B cell (primary cell): Measurements from ENCODE around the gene ADCY2. TPM values are rescaled to one million over a fixed set of nuclear protein-coding genes. Genes with fewer than 3 reads are reported as not detected.

ENCODE experiments used
- ATAC-seq: fragments of 200-7000 bp; cut with Tn5 transposase; one replicate; pipeline ENCODE4 v1.10.0; 2021; ENCODE audit warnings: low read depth, mild to moderate bottlenecking, moderate number of reproducible peaks, moderate library complexity
- CTCF ChIA-PET: fragments of 350-600 bp; sonication (Branson Sonifier 250); formaldehyde crosslinking; loops from one replicate; lab custom pipeline; 2021; ENCODE audit warnings: antibody characterized with exemption, inconsistent platforms; lab: Charles Lee
- POLR2A ChIA-PET: fragments of 350-600 bp; sonication (Branson Sonifier 250); formaldehyde crosslinking; loops from one replicate; lab custom pipeline; 2021; ENCODE audit warnings: antibody characterized with exemption; lab: Charles Lee
- DNase-seq: peaks from one replicate; pipeline ENCODE4 v3.0.0; 2013
- H2AFZ ChIP-seq: 2 replicates; pipeline ENCODE4 v1.6.1; 2012; ENCODE audit warnings: mild to moderate bottlenecking, low read depth, low read length; ENCODE audit not compliant: insufficient read depth, poor library complexity, severe bottlenecking
- H3K27ac ChIP-seq, 2 donors: 1 replicate in 1 of 2; 2 replicates in 1 of 2; pipeline ENCODE4 v1.5.1; 2012 to 2013; ENCODE audit warnings: low read length in 2 of 2, mild to moderate bottlenecking in 2 of 2, moderate library complexity in 1 of 2
- H3K27me3 ChIP-seq, 4 experiments: fragments of 200-600 bp in 1 of 4; sonication (generic) in 1 of 4; replicated peaks in 1 of 4; 1 replicate in 2 of 4; 2 replicates in 2 of 4; pipeline versions ENCODE4 v1.6.1 to v1.7.0; 2013 to 2016; ENCODE audit warnings: low read length in 3 of 4, mild to moderate bottlenecking in 2 of 4, mixed read lengths in 1 of 4, moderate library complexity in 1 of 4; ENCODE audit not compliant: insufficient read depth in 4 of 4, control insufficient read depth in 3 of 4; ENCODE audit errors: control extremely low read depth in 1 of 4
- H3K36me3 ChIP-seq, 2 experiments: replicated peaks in 1 of 2; 1 replicate in 1 of 2; 2 replicates in 1 of 2; pipeline versions ENCODE4 v1.6.1 to v1.7.1; 2013; ENCODE audit warnings: low read length in 1 of 2; ENCODE audit not compliant: insufficient read depth in 2 of 2, control insufficient read depth in 1 of 2; ENCODE audit errors: control extremely low read depth in 1 of 2, extremely low read depth in 1 of 2
- H3K4me1 ChIP-seq, 2 donors: fragments of 200-600 bp in 1 of 2; sonication (generic) in 1 of 2; 1 replicate in 1 of 2; 2 replicates in 1 of 2; pipeline versions ENCODE4 v1.5.1 to v1.6.1; 2013 to 2017; ENCODE audit warnings: low read length in 2 of 2; ENCODE audit not compliant: control insufficient read depth in 2 of 2, insufficient read depth in 2 of 2
- H3K4me2 ChIP-seq: replicated peaks from 2 replicates; pipeline ENCODE3; 2012; ENCODE audit warnings: mild to moderate bottlenecking, low read depth, low read length; ENCODE audit not compliant: poor library complexity, severe bottlenecking
- H3K4me3 ChIP-seq, 5 experiments: fragments of 200-600 bp in 1 of 5; sonication (generic) in 1 of 5; 1 replicate in 3 of 5; 2 replicates in 2 of 5; pipeline versions ENCODE4 v1.5.1 to v1.7.0; 2011 to 2016; ENCODE audit warnings: low read length in 4 of 5, mild to moderate bottlenecking in 4 of 5, low read depth in 2 of 5, control low read depth in 1 of 5, moderate library complexity in 1 of 5; ENCODE audit not compliant: insufficient read depth in 1 of 5; ENCODE audit errors: control extremely low read depth in 1 of 5, extremely low read depth in 1 of 5
- H3K79me2 ChIP-seq: fragments of 200-600 bp; sonication (generic); one replicate; pipeline ENCODE4 v1.6.0; 2016; ENCODE audit warnings: low read length; ENCODE audit not compliant: control insufficient read depth, insufficient read depth
- H3K9ac ChIP-seq: fragments of 200-600 bp; sonication (generic); 2 replicates; pipeline ENCODE4 v1.6.1; 2017; ENCODE audit warnings: mild to moderate bottlenecking, low read length, moderate library complexity
- H3K9me3 ChIP-seq, 3 donors: one replicate each; pipeline versions ENCODE4 v1.6.1 to v1.7.1; 2013; ENCODE audit warnings: low read length in 2 of 3; ENCODE audit not compliant: control insufficient read depth in 2 of 3, insufficient read depth in 1 of 3; ENCODE audit errors: control extremely low read depth in 1 of 3
- H4K20me1 ChIP-seq: 2 replicates; pipeline ENCODE4 v1.6.0; 2012; ENCODE audit warnings: mild to moderate bottlenecking, low read length; ENCODE audit not compliant: insufficient read depth, control insufficient read depth, poor library complexity, severe bottlenecking
- H3K27ac Mint-ChIP-seq: one replicate; pipeline ENCODE4 v1.8.0; 2021; ENCODE audit warnings: mixed read lengths
- H3K27me3 Mint-ChIP-seq: one replicate; pipeline ENCODE4 v1.8.0; 2021; ENCODE audit warnings: mixed read lengths
- H3K4me1 Mint-ChIP-seq: one replicate; pipeline ENCODE4 v1.8.0; 2021; ENCODE audit warnings: mixed read lengths
- H3K4me3 Mint-ChIP-seq: one replicate; pipeline ENCODE4 v1.8.0; 2021; ENCODE audit warnings: mixed read lengths
- H3K9me3 Mint-ChIP-seq: one replicate; pipeline ENCODE4 v1.8.0; 2022; ENCODE audit warnings: mixed read lengths; ENCODE audit not compliant: insufficient read depth
- EZH2 ChIP-seq: IDR thresholded peaks from 2 replicates; pipeline ENCODE4 v1.6.1; 2012; ENCODE audit warnings: borderline replicate concordance, low read depth, mild to moderate bottlenecking, moderate library complexity, low read length; ENCODE audit not compliant: insufficient read depth, poor library complexity, severe bottlenecking
- WGBS: methylation state at CpG from one replicate; pipeline ENCODE4 v1.1.5; 2013; ENCODE audit warnings: missing lambda C conversion rate; ENCODE audit not compliant: insufficient coverage; 5-methylcytosine and 5-hydroxymethylcytosine counted together
- intact Hi-C: fragments of 100-400 bp; cut with micrococcal nuclease; formaldehyde crosslinking; loops from one replicate; pipeline ENCODE4 v1.10.0; 2022
- polyA plus RNA-seq: library from polyadenylated mRNA; depleted of rRNA; stranded (reverse); fragments of >200 nt; gene quantifications from 2 replicates; pipeline ENCODE4 v1.2.3, GENCODE V29; 2012
- total RNA-seq, 2 donors: library from RNA; stranded (reverse); fragments of 120-200 nt in 1 of 2; gene quantifications; 1 replicate in 1 of 2; 2 replicates in 1 of 2; pipeline versions ENCODE4 v1.2.3 to v1.2.4, GENCODE V29; 2013 to 2022
- TF ChIP-seq, protein P1 (sequence below): fragments of 200-600 bp; IDR thresholded peaks from one replicate; pipeline ENCODE4 v1.8.0; 2022; ENCODE audit warnings: antibody characterized with exemption, mild to moderate bottlenecking

Gene ADCY2
- total and polyA plus RNA-seq, 2 donors (not counting 1 experiment from before 2014, with no cell fraction given) = not detected

DNA sequence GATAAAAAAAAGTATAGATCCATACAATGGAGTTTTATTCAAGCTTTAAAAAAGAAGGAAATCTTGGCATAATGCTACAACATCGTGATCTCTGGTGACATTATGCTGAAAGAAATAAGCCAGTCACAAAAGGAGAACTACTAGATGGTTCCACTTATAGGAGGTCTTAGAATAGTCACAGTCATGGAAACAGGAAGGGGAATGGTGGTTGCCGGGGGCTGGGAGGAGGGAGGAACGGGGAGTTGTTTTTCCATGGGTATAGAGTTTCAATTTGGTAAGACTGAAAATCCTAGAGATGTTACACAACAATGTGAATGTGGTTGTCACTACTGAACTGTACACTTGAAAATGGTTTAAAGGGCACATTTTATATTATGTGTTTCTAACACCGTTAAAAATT, 360.5 kb downstream of the ADCY2 start:
- H3K27ac ChIP-seq = no peak overlapping the region
- Mint-ChIP-seq H3K9me3 (no peaks in the 10 kb centered on the region), H3K27ac (no peak overlapping the region), H3K4me1 (no peaks in the 10 kb centered on the region), H3K27me3 (peaks cover 10% of the 10 kb centered on the region), H3K4me3 (no peak overlapping the region)
- CTCF ChIA-PET = no interaction called here
- ATAC-seq (no peak), DNase-seq (no peak)
- no peak for TF ChIP-seq EZH2
- TF ChIP-seq, protein P1, sequence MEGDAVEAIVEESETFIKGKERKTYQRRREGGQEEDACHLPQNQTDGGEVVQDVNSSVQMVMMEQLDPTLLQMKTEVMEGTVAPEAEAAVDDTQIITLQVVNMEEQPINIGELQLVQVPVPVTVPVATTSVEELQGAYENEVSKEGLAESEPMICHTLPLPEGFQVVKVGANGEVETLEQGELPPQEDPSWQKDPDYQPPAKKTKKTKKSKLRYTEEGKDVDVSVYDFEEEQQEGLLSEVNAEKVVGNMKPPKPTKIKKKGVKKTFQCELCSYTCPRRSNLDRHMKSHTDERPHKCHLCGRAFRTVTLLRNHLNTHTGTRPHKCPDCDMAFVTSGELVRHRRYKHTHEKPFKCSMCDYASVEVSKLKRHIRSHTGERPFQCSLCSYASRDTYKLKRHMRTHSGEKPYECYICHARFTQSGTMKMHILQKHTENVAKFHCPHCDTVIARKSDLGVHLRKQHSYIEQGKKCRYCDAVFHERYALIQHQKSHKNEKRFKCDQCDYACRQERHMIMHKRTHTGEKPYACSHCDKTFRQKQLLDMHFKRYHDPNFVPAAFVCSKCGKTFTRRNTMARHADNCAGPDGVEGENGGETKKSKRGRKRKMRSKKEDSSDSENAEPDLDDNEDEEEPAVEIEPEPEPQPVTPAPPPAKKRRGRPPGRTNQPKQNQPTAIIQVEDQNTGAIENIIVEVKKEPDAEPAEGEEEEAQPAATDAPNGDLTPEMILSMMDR = no peak
- H3K4me1 ChIP-seq = no peaks in the 10 kb centered on the region
- no peak overlapping the region for H3K4me2 ChIP-seq
- no peaks in the 10 kb centered on the region for H4K20me1 ChIP-seq
- POLR2A ChIA-PET = no interaction called here
- no peaks in the 10 kb centered on the region for H3K36me3 ChIP-seq
- H2AFZ ChIP-seq = no peak overlapping the region
- H3K9ac ChIP-seq = no peak overlapping the region
- intact Hi-C loops = no loop called here
- no peaks in the 10 kb centered on the region for H3K9me3 ChIP-seq
- H3K79me2 ChIP-seq = no peaks in the 10 kb centered on the region
- no peaks in the 10 kb centered on the region for H3K27me3 ChIP-seq
- H3K4me3 ChIP-seq = no peak overlapping the region
- 6% methylated on average over 3 of the region's 4 CpGs for WGBS

DNA sequence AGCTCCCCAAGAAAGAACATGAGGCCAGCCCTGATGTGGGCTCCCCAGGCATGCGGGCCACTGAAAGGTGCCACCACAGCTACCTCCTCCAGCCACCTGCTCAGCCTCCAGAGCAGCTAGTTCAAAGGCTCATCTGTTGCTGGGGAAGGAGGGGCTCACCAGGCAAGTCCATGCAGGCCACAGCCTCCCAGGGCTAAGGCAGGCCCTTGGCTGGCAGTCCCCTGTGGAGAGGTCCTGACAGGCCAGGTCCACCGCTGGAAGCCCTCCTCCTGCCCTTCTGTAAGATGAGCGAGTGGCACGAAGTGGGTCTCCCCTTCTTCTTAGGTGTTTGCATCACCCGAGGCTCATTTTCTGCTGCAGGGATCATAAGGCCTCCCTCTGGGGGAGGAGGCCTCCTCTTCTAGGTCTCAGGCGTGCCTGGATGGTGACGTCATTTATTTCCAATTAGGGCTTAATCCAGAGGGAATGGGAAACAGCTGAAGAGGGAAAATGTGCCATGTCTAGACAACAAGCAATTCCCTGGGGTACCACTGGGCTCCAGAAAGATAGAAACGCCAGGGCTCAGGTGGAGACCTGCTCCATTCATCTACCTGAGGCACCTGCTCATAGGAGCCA, 363.4 kb downstream of the ADCY2 start:
- H3K4me2 ChIP-seq = no peak overlapping the region
- H3K9me3 ChIP-seq = no peaks in the 10 kb centered on the region
- no peak for TF ChIP-seq EZH2
- TF ChIP-seq, protein P1 = no peak
- peaks cover 2% of the 10 kb centered on the region for H3K9me3 Mint-ChIP-seq
- POLR2A ChIA-PET = no interaction called here
- WGBS = 84% methylated on average over 4 of the region's 8 CpGs
- no peak overlapping the region for H2AFZ ChIP-seq
- CTCF ChIA-PET = no interaction called here
- intact Hi-C loops = no loop called here
- H3K4me1 Mint-ChIP-seq = no peaks in the 10 kb centered on the region
- H4K20me1 ChIP-seq = no peaks in the 10 kb centered on the region
- DNase-seq = no peak
- no peaks in the 10 kb centered on the region for H3K4me1 ChIP-seq
- no peaks in the 10 kb centered on the region for H3K79me2 ChIP-seq
- no peaks in the 10 kb centered on the region for H3K27me3 ChIP-seq
- H3K9ac ChIP-seq = no peak overlapping the region
- H3K36me3 ChIP-seq = no peaks in the 10 kb centered on the region
- no peak overlapping the region for H3K4me3 Mint-ChIP-seq
- no peak for ATAC-seq
- no peak overlapping the region for H3K27ac Mint-ChIP-seq
- H3K27ac ChIP-seq = no peak overlapping the region
- H3K27me3 Mint-ChIP-seq = peaks cover 4% of the 10 kb centered on the region
- no peak overlapping the region for H3K4me3 ChIP-seq
